GM18867 (cell line): Measurements from ENCODE around the gene TTLL11.

Experiments
- ATAC-seq: cut with Tn5 transposase; IDR thresholded peaks from one replicate; pipeline ENCODE4 v1.9.1; 2021; ENCODE audit warnings: mild to moderate bottlenecking, moderate library complexity; ENCODE audit not compliant: unreplicated experiment

Gene TTLL11

DNA sequence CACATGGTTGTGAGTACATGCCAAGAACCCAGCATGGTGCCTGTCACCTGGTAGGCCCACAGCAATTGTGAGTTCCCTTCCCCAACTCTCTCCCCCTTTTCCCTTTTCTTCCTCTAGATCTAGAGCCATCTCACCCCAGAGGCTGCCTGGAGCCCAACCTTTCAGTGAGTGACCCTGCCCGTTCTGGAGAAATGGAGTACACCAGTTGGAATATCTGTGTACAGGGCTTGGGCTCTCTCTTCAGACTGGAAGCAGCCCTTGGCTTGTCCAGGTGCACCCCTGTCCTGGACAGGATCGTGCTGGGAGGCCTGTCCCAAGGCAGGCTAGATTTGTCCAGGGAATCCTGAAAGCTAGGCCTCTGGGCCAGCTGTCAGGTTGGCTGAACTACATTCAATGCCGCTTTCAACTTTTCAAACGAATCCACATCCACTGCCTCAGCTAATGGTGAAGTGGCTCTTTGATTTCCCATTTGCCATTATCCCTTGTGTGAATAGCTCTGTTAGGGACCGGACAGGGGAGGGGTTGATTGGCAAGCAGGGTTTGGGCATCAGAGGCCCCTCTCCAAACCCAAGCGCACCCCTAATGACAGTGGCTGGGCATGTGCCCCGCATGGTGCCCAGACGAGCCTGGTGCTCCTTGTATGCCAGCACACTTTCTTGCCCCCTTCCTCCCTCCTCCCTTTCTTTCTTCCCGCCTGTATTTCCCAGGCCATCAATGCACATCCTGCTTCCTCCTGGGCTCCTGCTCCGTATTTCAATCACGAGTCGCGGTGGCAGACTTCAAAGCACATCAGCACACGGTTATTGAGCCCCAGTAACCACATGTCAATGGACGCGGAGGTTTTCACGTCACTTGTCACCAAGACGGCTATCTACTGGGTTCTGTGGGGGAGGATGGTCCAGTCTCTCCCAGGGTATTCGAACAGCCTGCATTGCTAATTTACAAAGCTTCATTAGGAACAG, 230.5 kb downstream of the TTLL11 start:
- ATAC-seq, result no peak

DNA sequence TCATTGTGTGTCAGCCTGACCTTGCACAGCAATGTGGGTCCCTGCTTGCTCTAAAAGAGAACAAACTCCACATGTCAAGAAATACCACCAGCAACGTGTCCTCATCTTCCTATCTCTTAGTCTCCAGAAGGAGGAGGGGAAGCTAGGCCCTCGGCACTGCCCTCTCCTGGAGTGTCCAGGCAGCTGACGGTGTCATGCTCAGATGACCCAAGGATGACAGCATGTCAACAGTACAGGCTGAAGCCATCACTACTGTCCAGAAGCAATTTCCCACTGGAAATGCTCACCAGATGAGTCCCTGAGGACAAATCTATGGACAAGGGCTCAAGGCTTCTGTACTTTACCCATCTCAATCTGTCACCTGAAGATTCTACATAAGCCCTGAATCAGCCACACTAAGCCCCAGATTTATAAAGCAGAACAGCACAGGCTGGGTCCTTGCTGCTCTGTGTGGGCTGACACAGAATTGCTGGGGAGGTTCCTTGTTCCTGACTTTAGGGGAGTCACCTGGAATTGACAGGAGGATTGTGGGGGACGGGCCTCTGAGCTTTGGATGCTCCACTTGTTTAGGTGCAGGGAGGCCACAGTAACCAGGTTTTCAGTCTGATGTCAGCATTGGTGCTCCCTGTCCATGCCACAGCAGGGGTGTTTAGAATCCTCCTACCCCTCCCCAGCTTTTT, 231.5 kb downstream of the TTLL11 start:
- ATAC-seq, result no peak

DNA sequence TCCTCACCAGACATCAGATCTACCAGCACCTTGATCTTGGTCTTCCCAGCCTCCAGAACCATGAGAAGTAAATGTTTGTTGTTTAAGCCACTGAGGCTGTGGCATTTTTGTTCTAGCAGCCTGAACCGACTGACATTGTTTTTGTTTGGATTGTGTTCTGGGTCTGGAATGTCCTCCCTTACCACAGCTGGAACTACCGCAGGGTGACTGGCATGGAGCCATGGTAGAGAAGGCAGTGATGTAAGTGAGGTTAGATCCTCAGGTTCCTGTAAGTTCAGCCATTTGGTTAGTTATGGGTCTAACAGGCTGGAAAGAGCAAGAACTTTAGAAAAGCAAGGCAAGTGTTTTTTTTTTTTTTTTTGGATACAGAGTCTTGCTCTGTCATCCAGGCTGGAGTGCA, 232.4 kb downstream of the TTLL11 start:
- no peak for ATAC-seq

DNA sequence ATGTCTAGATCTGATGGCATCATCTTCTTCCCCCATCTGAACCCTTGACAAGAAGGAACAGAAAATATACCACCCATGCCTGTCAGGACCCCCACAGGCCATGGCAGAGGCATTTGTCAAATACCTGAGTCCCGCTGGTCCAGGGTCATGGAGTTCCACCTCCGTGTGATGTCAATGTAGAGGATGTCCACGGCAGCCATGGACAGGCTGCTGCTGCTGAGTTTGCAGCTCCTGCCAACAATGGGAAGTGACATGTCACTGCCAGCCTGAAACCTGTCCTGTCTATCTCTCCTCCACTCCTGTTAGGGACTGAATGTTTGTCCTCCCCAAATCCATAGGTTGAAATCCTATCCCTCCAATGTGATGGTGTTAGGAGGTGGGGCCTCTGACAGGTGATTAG, 232.9 kb downstream of the TTLL11 start:
- ATAC-seq, result no peak

DNA sequence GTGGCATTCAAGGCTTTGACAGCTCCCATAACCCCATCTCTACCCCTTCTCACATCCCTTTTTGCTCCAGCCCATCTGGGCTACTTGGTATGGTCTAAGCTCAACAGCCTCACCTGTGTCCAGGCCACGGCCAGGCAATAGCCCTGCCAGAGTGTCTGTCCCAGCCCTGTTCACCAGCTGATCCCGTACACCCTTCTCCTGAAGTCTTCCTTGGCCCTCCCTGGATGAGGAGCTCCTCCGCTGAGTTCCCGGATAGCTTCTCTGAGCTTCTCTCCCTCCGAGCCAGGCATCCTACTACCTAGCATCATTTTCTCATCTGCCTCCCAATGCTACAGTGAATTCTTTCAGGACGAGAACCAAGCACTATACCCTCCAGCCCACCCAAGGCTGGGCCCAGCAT, 233.5 kb downstream of the TTLL11 start:
- no peak for ATAC-seq

DNA sequence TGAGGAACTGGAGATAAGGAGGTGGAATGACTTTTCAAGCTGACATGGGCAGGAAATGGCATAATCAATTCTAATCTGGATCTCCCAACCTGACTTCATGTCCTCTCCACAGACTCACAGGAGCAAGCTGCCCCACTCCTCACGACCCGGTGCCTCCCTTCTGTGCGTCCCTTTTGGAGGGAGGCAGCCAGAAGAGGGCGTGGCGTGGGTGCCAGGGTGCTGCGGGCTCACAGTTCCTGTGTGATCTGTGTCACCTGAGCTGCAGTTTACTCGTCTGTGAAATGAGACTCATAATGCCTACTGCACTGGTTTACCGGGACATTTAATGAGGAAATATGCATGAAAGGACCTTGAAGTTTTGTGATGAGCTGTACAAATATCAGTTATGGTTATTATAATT, 234.3 kb downstream of the TTLL11 start:
- ATAC-seq, result no peak

DNA sequence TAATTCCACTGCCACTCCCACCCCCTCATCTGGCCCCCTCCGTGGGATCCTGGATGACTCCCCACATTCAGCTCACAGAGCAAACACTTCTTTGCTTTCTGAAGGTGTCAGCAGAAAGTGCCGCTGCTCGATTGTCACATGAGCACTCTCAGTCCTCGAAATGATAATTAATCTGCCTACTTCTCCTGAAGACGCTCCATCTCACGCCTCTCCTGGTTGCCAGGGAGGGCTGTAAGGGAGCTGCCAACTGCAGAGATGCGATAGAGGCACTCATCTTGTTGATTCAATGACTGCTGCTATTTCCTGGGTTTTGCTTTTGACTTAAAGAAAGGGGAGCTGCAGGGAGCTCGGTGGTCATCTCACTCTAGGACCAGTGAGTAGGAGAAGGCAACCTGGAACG, 235.2 kb downstream of the TTLL11 start:
- no peak for ATAC-seq

DNA sequence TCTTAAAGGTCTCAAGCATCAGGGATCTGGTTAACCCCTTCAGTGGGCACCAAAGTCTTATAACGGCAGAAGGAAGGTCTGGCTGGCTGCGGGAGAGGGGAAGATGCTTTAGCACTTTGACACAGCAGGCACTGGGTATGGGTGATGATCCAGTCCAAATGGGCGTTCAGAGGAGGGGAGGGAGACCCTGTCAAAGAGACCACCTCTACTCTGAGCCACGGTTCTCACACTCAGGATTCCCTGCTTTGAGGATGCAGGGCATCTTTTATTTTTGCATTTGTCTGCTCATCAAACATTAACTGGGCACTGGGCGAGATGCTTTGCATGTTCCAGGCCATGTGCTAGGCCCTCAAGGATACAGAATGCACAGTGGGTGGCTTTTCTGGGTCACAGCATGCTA, 237.6 kb downstream of the TTLL11 start:
- ATAC-seq, result no peak

DNA sequence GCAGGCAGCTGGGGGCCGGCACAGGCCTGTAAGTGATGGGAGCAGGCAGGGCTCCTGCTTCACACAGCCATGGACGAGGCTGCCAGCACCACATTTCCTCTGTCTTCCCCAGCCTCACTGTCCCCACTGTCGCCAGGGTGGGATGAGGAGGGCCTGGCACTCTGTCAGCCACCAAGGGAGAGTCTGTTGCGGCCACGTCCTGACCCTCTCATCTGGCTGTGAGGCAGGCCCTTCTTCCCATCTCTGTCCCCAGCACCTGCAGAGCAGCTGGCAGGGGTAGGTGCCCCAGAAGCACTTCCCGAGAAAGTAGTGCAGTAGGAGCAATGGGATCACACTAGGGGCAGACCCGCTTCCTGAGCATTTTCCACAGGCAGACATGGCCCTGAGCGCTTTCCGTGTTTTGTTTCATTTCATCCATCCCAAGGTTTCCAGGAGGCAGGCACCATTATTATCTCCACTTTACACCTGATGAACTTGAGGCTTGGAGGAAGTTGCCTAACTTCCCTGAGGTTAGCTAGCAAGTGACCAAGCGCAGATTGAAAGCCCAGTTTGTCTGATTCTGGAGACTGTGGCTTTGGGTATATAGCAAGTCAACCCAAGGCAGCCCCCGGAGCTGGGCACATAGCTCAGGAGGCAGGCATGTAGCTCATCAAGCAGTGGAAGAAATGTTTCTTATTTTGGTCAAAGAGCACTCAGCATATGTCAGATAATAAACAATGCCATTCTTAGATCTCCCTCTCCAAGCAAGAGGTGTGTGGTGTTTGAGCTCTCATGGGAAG, 239.3 kb downstream of the TTLL11 start:
- no peak for ATAC-seq

DNA sequence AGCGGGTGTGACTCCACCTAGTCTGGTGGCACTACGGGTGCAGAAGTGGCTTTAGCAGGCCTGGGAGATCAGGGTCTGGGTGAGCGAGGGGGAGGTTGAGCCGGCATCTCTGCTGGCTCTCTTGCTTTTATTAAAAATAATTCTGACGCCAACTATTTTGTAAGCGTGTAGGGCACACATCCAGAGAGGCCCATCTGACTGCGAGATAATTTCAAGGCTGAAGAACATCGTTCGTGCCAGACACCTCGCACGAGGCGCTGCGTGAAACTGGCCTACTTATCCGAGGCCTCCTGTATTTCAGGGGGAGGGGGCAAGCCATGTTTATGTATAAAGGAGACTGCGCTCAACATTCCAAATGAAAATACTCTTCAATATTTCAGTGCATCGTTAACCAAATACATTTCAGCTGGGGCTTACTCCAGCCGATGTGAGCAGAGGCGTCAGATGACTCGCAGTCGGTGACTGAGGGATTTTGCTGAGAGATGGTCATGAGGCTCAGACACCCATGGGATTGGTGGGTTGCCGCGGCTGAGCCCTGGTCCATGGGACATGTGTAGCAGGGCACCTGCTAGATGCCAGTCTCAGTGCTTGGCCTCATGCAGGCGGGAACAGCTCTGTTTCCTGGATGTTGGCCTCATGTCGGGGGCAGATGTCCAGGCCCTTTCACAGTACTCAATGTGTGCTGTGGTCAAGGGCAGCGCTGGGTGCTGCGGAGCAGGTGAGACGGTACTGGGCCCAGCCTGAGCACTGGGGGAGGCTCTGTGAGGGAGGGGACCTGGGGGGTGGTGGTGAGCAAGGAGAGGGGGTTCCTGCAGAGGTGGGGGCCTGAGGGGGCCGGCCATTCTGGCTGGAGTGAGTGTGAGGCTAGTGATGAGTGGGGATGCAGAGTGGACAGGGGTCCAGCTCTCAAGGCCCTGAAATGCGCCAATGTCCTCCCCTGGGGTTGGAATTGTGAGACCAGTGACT, 240.2 kb downstream of the TTLL11 start:
- ATAC-seq, result no peak

DNA sequence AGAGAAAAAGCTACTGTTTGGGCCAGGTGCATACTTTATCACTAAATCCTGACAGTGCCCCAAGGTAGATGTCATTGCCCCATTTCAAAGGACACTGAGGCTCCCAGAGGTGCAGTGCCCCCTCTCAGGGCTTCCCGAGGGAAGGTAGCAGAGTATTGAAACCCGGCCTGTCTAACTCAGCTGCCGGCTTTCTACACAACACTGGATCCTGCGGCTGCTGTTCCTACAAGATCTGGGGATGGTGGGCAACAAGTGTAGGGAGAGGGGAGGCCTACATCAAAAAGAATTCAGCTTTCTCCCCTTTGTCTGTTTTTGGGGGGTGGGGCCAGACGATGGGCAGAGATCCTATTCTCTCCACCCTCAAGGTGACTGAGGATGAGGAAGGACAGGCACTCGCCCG, 240.9 kb downstream of the TTLL11 start:
- ATAC-seq, result no peak

DNA sequence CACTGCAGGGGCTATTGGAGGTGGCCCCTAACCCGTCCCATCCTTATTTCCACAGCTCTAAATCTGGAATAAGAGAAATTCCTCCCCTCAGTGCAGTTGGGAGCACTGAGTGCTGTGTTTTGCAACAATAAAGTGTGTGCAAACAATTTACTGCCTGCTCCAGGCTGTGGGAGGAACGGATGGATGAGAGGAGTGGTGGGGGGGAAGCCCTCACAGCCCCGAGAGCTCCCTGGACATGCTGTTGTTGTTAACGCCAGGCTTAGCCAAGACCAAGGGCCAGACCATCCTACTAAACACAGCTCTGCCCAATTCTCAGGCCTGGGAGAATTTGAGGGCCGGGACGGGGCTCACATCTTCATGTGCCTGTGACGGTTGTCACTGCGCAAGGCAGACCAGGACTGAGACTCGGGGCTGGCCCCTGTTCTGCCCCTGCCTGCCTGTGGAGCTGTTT, 241.4 kb downstream of the TTLL11 start:
- ATAC-seq, result no peak

DNA sequence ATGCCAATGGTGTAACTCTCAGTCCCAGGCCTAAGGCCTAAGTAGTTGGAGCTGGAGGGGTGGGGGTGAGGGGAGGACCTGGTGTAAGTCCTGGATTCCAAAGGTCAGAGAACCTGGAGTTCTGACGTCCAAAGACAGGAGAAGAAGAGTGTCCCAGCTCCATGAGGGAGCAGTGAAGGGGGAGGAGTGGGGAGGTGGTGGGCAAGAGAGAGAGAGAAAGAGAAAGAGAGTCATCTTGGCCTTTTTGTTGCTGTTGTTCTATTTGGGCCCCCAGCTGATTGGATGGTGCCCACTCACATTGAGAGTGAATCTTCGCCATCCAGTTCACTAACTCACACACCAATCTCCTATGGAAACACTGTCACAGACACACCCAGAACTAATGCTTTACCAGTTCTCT, 242.7 kb downstream of the TTLL11 start:
- ATAC-seq, result no peak

DNA sequence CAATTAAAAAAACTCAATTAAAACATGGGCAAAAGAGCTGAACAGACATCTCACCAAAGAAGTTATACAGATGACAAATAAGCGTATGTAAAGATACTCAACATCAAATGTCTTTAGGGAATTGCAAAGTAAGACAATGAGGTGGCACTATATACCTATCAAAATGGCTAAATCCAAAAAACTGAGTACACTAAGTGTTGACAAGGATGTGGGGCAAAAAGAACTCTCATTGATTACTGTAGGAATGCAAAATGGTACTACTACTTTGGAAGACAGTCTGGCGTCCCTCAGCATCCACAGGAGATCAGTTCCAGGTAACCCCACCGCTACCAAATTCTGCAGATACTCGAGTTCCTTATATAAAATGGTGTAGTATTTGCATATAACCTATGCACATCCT, 243.6 kb downstream of the TTLL11 start:
- ATAC-seq, result no peak

DNA sequence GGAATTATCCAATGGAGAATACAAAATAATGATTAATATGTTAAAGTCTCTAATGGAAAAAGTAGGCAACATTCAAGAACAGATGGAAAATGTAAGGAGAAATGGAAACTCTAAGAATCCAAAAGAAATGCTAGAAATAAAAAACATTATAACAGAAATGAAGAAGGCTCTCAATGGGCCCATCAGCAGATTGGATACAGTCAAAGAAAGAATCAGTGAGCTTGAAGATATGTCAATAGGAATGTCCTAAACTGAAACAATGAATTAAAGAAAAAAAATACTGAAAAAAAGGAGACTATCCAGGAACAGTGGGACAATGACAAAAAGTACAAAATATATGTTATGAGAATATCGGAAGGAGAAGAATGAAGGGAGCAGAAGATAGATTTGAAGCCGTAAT, 248.5 kb downstream of the TTLL11 start:
- no peak for ATAC-seq

DNA sequence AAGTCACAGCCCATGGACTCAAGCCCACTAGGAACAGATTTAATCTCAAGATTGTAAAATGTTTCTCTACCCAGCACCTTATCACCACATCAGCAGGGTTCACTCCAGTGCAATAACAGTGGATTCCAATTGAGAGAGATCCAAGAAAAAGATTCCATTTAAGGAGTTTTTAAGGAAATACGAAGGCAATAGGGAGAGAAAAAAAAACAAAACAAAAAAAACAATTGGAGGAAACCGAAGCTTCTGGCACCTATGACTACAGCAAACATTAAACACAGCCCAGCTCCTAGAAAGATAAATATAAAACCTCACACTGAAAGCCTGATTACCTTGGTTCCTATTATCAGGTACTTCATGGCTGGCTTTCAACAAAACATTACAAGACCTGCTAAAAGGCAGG, 249.0 kb downstream of the TTLL11 start:
- no peak for ATAC-seq

DNA sequence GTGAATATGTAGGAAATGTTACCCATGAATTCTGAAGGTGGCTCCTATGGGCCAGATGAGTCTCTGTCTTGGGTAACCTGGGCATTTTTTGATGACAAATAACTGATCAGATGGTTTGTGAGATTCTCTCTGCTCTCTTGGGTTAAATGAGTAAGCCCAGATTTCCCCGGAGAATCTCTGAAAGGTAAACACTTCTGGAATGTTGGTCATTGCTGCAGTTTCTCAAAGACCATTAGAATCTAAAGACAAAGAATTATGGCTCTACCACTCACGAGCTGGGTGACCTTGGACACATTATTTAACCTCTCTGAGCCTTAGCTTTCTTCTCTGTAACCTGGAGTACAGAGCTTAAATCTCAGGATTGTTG, 250.5 kb downstream of the TTLL11 start:
- no peak for ATAC-seq

DNA sequence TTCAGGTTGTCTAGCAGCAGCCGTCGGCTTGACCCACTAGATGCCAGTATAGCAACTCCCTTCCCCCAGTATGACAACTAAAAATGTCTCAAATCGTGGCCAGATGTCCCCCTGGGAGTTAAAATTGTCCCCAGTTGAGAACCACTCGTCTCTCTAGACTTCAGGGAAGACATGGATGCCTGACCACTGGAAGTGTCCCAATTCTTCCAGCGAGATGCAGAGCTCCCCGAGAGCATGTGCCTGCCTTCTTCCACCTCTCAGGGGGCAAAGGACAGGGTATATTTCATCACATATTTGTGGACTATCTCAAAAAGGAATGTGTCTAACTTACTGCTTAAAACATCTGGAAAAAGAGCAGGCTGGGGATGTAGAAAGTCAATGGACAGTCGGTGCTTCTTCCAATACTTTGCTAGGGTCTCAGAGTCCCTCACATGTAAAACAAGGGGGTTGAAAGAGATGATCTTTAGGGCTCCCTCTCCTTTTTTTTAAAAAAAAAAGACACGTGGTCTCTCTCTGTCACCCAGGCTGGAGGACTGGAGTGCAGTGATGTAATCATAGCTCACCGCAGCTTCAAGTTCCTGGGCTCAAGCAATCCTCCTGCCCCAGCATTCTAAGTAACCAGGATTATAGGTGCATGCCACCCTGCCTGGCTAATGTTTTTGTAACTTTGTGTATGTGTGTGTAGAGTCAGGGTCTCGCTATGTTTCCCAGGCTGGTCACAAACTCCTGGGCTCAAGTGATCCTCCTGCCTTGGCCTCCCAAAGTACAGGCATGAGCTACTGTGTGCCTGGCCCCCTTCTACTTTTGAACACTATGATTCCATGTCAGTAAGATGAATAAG, 251.1 kb downstream of the TTLL11 start:
- ATAC-seq, result no peak
